Loucy (cell line): ENCODE measurements around the gene ZNF85.

Source experiments
- CTCF ChIP-seq: fragments of 200-600 bp; sonication (generic); conservative IDR thresholded peaks from 2 replicates; pipeline ENCODE4 v1.5.1; 2014; ENCODE audit warnings: mild to moderate bottlenecking, antibody characterized with exemption, low read length
- EZH2phosphoT487 ChIP-seq: fragments of 200-600 bp; IDR thresholded peaks from 2 replicates; pipeline ENCODE4 v1.6.1; 2018; ENCODE audit warnings: antibody characterized with exemption, mild to moderate bottlenecking, moderate library complexity, borderline replicate concordance

- TF ChIP-seq CTCF (no peak), EZH2phosphoT487 (no peak)
Measured at GRCh38 chr19:20969898-20970297, 46.8 kb downstream of the ZNF85 start.
